ENCODE measurements around the gene CDC42BPA.

GRCh38 chr1:226948996-226949395 is 369.3 kb downstream of the CDC42BPA start:
- TF ChIP-seq POLR2A (IDR thresholded peaks at IDR 0.05) = no peak
- TF ChIP-seq, protein P1, sequence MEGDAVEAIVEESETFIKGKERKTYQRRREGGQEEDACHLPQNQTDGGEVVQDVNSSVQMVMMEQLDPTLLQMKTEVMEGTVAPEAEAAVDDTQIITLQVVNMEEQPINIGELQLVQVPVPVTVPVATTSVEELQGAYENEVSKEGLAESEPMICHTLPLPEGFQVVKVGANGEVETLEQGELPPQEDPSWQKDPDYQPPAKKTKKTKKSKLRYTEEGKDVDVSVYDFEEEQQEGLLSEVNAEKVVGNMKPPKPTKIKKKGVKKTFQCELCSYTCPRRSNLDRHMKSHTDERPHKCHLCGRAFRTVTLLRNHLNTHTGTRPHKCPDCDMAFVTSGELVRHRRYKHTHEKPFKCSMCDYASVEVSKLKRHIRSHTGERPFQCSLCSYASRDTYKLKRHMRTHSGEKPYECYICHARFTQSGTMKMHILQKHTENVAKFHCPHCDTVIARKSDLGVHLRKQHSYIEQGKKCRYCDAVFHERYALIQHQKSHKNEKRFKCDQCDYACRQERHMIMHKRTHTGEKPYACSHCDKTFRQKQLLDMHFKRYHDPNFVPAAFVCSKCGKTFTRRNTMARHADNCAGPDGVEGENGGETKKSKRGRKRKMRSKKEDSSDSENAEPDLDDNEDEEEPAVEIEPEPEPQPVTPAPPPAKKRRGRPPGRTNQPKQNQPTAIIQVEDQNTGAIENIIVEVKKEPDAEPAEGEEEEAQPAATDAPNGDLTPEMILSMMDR (IDR thresholded peaks at IDR 0.05) = no peak

Measured in testis (tissue), 2 donors.